ENCODE results near the gene ADAP1. TPM values are rescaled to one million over a fixed set of nuclear protein-coding genes. Genes with fewer than 3 reads are reported as not detected.

The ADAP1 gene
- total and polyA plus RNA-seq, 2 of the 13 experiments (the other 11 are each of a cell fraction or from before 2014, with no cell fraction given), result 10.5 to 24.6 TPM

DNA sequence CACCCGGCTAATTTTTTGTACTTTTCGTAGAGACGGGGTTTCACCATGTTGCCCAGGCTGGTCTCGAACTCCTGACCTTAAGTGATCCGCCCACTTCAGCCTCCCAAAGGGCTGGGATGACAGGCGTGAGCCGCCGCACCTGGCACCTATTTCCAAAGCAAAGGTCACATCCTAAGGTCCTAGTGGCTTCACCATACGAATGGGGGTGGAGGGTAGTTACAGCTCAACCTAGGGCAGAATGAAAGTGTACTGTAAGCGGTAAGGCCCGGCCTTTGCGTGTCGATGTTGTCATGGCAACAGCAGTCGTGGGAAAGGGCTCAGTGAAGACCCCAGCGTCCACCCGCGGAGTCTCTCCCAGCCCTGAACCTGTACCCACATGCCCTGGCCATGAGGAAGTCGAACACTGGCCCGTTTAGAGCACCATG, 22.4 kb upstream of the ADAP1 start (continued):
- no peak; the same call in 1 of the 2 replicates for TF ChIP-seq POGZ (CRISPR knock-in tag; IDR thresholded peaks at IDR 0.05)
- TF ChIP-seq ZBTB3 (CRISPR knock-in tag; IDR thresholded peaks at IDR 0.05; ENCODE audit: borderline replicate concordance, low read depth), result 0 out of 2 replicates have a peak, but pooled peaks have one; percentile 14
- TF ChIP-seq NR2F6 (IDR thresholded peaks at IDR 0.05), result peak; percentile 77
- TF ChIP-seq NR2F6 (CRISPR knock-in tag; IDR thresholded peaks at IDR 0.05), result peak; percentile 75
- TF ChIP-seq EED (CRISPR knock-in tag; IDR thresholded peaks at IDR 0.05), result no peak
- no peak for TF ChIP-seq ZFP82 (CRISPR knock-in tag; IDR thresholded peaks at IDR 0.05; ENCODE audit: borderline replicate concordance)
- TF ChIP-seq ADNP (CRISPR knock-in tag; IDR thresholded peaks at IDR 0.05), result peak; percentile 82
- no peak for TF ChIP-seq ZNF549 (CRISPR knock-in tag; IDR thresholded peaks at IDR 0.05)
- peak; percentile 55; the same call in 1 of the 2 replicates for TF ChIP-seq ZNF383 (CRISPR knock-in tag; IDR thresholded peaks at IDR 0.05; ENCODE audit: borderline replicate concordance)
- TF ChIP-seq PHF20 (CRISPR knock-in tag; IDR thresholded peaks at IDR 0.05), result no peak
- TF ChIP-seq NFKB2 (CRISPR knock-in tag; IDR thresholded peaks at IDR 0.05; ENCODE audit: borderline replicate concordance), result no peak
- no peak for TF ChIP-seq DRAP1 (CRISPR knock-in tag; IDR thresholded peaks at IDR 0.05)
- TF ChIP-seq ZSCAN30 (CRISPR knock-in tag; IDR thresholded peaks at IDR 0.05), result no peak
- TF ChIP-seq ZNF343 (CRISPR knock-in tag; IDR thresholded peaks at IDR 0.05), result no peak
- no peak for TF ChIP-seq ZNF75D (CRISPR knock-in tag; IDR thresholded peaks at IDR 0.05; ENCODE audit: borderline replicate concordance)
- TF ChIP-seq CCDC6 (CRISPR knock-in tag; IDR thresholded peaks at IDR 0.05), result no peak; the same call in 1 of the 2 replicates
- TF ChIP-seq ZNF460 (CRISPR knock-in tag; IDR thresholded peaks at IDR 0.05; ENCODE audit: borderline replicate concordance), result no peak; the same call in 1 of the 2 replicates
- TF ChIP-seq, protein P1, sequence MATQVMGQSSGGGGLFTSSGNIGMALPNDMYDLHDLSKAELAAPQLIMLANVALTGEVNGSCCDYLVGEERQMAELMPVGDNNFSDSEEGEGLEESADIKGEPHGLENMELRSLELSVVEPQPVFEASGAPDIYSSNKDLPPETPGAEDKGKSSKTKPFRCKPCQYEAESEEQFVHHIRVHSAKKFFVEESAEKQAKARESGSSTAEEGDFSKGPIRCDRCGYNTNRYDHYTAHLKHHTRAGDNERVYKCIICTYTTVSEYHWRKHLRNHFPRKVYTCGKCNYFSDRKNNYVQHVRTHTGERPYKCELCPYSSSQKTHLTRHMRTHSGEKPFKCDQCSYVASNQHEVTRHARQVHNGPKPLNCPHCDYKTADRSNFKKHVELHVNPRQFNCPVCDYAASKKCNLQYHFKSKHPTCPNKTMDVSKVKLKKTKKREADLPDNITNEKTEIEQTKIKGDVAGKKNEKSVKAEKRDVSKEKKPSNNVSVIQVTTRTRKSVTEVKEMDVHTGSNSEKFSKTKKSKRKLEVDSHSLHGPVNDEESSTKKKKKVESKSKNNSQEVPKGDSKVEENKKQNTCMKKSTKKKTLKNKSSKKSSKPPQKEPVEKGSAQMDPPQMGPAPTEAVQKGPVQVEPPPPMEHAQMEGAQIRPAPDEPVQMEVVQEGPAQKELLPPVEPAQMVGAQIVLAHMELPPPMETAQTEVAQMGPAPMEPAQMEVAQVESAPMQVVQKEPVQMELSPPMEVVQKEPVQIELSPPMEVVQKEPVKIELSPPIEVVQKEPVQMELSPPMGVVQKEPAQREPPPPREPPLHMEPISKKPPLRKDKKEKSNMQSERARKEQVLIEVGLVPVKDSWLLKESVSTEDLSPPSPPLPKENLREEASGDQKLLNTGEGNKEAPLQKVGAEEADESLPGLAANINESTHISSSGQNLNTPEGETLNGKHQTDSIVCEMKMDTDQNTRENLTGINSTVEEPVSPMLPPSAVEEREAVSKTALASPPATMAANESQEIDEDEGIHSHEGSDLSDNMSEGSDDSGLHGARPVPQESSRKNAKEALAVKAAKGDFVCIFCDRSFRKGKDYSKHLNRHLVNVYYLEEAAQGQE (IDR thresholded peaks at IDR 0.05; ENCODE audit: borderline replicate concordance in 1 of 2, low read depth in 1 of 2, low read length in 2 of 2), result no peak
- TF ChIP-seq FOXO4 (CRISPR knock-in tag; conservative IDR thresholded peaks at IDR 0.05), result no peak
- TF ChIP-seq ZNF83 (CRISPR knock-in tag; IDR thresholded peaks at IDR 0.05; ENCODE audit: borderline replicate concordance), result no peak
- no peak for TF ChIP-seq ZNF263 (CRISPR knock-in tag; IDR thresholded peaks at IDR 0.05)
- no peak for TF ChIP-seq HNF4A (CRISPR knock-in tag; IDR thresholded peaks at IDR 0.05)
- TF ChIP-seq ZNF720 (CRISPR knock-in tag; IDR thresholded peaks at IDR 0.05), result no peak
- TF ChIP-seq, protein P2, sequence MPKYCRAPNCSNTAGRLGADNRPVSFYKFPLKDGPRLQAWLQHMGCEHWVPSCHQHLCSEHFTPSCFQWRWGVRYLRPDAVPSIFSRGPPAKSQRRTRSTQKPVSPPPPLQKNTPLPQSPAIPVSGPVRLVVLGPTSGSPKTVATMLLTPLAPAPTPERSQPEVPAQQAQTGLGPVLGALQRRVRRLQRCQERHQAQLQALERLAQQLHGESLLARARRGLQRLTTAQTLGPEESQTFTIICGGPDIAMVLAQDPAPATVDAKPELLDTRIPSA (CRISPR knock-in tag; IDR thresholded peaks at IDR 0.05; ENCODE audit: borderline replicate concordance), result no peak; the same call in 1 of the 2 replicates
- TF ChIP-seq, protein P3, sequence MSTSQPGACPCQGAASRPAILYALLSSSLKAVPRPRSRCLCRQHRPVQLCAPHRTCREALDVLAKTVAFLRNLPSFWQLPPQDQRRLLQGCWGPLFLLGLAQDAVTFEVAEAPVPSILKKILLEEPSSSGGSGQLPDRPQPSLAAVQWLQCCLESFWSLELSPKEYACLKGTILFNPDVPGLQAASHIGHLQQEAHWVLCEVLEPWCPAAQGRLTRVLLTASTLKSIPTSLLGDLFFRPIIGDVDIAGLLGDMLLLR (CRISPR knock-in tag; IDR thresholded peaks at IDR 0.05), result no peak
- TF ChIP-seq MIXL1 (CRISPR knock-in tag; IDR thresholded peaks at IDR 0.05), result no peak
- no peak for TF ChIP-seq NR3C1 (CRISPR knock-in tag; IDR thresholded peaks at IDR 0.05)
